Glutamatergic neuron (in vitro differentiated cells): ENCODE measurements around the gene KCNN3. TPM values are rescaled to one million over a fixed set of nuclear protein-coding genes. Genes with fewer than 3 reads are reported as not detected.
A peak's percentile ranks its signal among the peaks of the same experiment; 100 is the strongest.

ENCODE experiments used
- DNase-seq: peaks from one replicate; pipeline ENCODE4 v3.0.0; 2022
- H3K27ac Mint-ChIP-seq: one replicate; pipeline ENCODE4 v1.8.0; 2020; ENCODE audit warnings: mild to moderate bottlenecking, mixed read lengths, inconsistent platforms; ENCODE audit not compliant: unreplicated experiment
- H3K27me3 Mint-ChIP-seq: one replicate; pipeline ENCODE4 v1.8.0; 2020; ENCODE audit warnings: mild to moderate bottlenecking, moderate library complexity, mixed read lengths, inconsistent platforms; ENCODE audit not compliant: unreplicated experiment
- H3K36me3 Mint-ChIP-seq: one replicate; pipeline ENCODE4 v1.8.0; 2020; ENCODE audit warnings: mild to moderate bottlenecking, mixed read lengths, inconsistent platforms; ENCODE audit not compliant: unreplicated experiment
- H3K4me1 Mint-ChIP-seq: one replicate; pipeline ENCODE4 v1.8.0; 2020; ENCODE audit warnings: mild to moderate bottlenecking, low read depth, mixed read lengths, inconsistent platforms; ENCODE audit not compliant: unreplicated experiment
- H3K4me3 Mint-ChIP-seq: one replicate; pipeline ENCODE4 v1.8.0; 2020; ENCODE audit warnings: mild to moderate bottlenecking, mixed read lengths, inconsistent platforms; ENCODE audit not compliant: unreplicated experiment
- H3K9me3 Mint-ChIP-seq: one replicate; pipeline ENCODE4 v1.8.0; 2020; ENCODE audit warnings: mild to moderate bottlenecking, moderate library complexity, mixed read lengths, inconsistent platforms; ENCODE audit not compliant: unreplicated experiment
- total RNA-seq: library from RNA; stranded (reverse); fragmentation: NEBNext Ultra II Directional; extraction: Animal tissue kit (Norgen Biotek cat#: 25700); gene quantifications from one replicate; pipeline ENCODE4 v1.2.1, GENCODE V29; 2021; ENCODE audit not compliant: unreplicated experiment
- TF ChIP-seq, protein P1 (sequence below): fragments of 200-600 bp; sonication (generic); IDR thresholded peaks from one replicate; pipeline ENCODE4 v1.5.0; 2021; ENCODE audit not compliant: partially characterized antibody, unreplicated experiment

KCNN3 gene
- total RNA-seq, 1 donor from 2014 or later, result 3.8 TPM

DNA sequence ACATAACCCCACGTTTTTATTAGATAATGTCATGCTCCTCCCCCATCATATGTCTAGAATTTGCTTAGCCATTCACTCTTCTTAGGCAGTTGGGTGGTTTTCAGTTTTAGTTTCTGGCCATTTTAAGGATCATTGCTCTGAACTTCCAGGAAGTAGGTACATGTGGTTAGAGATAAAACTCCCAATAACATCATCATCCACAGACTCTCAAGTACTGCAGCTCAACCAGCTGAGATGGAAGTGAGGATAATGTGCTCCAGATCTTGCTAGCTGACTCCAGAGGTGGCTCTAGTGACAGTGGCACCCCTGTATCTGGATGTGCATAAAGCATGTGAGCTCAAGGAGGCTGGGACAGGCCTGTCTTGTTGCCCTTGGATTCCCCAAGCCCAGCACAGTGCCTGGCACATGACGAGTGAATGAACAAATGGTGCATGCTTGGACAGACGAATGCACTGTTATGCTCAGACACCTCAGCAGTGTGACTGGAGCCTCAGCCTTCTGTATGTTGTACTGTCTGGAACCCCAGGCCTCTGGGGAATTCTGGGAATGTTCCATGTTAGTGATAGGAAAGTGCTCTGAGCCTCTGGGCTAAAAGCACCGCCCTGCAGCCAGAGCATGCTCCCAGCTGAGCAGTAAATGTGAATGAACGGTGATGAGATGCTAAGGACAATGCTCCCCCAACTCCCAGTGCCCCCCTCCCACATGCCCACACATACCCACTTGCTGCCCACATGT lies 16.4 kb upstream of the KCNN3 start:
- no peak overlapping the region for H3K4me3 Mint-ChIP-seq
- TF ChIP-seq, protein P1, sequence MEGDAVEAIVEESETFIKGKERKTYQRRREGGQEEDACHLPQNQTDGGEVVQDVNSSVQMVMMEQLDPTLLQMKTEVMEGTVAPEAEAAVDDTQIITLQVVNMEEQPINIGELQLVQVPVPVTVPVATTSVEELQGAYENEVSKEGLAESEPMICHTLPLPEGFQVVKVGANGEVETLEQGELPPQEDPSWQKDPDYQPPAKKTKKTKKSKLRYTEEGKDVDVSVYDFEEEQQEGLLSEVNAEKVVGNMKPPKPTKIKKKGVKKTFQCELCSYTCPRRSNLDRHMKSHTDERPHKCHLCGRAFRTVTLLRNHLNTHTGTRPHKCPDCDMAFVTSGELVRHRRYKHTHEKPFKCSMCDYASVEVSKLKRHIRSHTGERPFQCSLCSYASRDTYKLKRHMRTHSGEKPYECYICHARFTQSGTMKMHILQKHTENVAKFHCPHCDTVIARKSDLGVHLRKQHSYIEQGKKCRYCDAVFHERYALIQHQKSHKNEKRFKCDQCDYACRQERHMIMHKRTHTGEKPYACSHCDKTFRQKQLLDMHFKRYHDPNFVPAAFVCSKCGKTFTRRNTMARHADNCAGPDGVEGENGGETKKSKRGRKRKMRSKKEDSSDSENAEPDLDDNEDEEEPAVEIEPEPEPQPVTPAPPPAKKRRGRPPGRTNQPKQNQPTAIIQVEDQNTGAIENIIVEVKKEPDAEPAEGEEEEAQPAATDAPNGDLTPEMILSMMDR, result no peak
- H3K27ac Mint-ChIP-seq, result no peak overlapping the region
- DNase-seq, result peak; percentile 37
- peaks cover 2% of the 10 kb centered on the region for H3K9me3 Mint-ChIP-seq
- H3K36me3 Mint-ChIP-seq, result no peaks in the 10 kb centered on the region
- H3K4me1 Mint-ChIP-seq, result no peaks in the 10 kb centered on the region
- peaks cover 6% of the 10 kb centered on the region for H3K27me3 Mint-ChIP-seq

DNA sequence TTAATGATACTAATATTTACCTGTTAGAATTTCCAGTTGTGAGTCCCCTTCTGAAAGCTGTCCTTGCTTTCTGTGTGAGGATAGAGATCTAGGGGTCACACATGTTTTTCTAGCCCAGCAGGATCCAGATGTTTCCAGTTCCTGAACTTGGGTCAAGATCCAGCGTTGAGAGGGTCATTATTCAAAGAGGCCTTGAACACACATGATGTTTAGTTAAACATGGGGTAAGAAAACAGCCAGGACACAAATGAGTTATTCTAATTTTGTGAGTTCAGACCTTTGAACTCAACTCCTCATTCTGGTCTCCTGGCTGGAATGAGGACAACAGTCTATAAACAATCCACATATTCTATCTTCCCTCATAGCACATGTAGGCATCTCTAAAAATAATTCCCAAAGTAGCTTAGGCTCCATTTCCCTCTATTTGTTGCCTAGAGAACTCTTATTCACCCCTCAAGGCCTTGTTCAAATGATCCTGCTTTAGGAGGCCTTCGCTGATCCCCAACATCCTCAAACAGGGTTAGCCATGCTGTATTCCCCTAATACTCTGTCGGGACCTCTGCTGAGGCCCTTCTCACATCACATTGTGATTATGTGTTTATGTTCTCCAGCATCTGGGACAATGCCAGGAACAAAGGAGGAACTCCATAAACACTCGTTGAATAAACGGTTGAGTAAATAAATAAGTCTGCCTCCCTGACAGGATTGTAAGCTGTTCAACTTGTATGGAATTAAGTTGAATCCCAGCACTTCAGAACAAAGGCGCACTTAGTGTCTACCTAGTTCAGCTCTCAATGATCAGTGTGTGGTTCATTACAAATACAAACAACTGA lies 15.0 kb upstream of the KCNN3 start:
- Mint-ChIP-seq H3K27ac (no peak overlapping the region), H3K36me3 (no peaks in the 10 kb centered on the region), H3K4me3 (no peak overlapping the region), H3K4me1 (no peaks in the 10 kb centered on the region), H3K9me3 (peaks cover 2% of the 10 kb centered on the region), H3K27me3 (peaks cover 6% of the 10 kb centered on the region)
- DNase-seq, result no peak
- TF ChIP-seq, protein P1, result no peak

DNA sequence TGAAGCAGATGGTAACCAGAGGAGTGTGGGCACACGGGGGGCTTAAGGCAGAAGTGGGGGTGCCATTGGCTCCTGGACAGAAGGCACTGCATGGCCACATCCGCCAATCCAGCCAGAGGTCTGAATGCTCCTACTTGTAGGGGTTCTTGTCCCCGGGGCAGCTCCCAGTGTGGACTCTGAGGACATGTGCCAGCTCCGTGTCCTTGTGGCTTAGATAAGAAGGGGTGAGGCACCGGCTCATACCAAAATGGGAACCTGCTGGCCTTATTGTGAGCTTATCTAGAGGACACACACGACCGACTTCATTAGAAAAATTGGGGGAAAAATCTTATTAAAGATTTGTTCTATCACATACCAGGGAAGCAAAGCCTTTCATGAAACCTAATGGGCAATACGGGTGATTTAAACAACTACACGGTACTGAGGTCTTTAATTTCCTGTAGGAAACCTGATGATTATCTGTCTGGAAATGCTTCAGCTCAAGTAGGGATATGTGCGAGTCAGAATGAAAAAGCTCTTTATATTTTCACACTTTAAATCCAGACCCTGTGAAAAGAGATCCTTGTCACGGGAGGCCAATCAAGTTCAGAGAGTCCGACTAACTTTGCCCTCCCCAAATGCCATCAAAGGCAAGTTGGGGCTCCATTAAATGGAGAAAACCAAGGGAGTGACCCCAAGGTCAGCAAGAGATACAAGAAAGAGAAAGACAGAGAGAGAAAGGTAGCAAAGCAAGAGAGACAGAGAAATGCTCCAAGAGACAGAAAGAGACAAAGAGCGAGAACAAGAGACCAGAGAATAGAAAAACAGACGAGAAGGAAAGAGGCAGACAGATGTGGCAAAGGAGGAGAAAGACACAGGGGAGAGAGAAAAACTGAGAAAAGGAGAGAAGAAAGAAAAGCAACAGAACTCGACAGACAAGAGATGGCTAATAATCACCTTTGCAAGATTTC lies 14.1 kb upstream of the KCNN3 start:
- H3K27ac Mint-ChIP-seq, result no peak overlapping the region
- no peaks in the 10 kb centered on the region for H3K4me1 Mint-ChIP-seq
- TF ChIP-seq, protein P1, result no peak
- peaks cover under 1% of the 10 kb centered on the region for H3K9me3 Mint-ChIP-seq
- peaks cover 7% of the 10 kb centered on the region for H3K27me3 Mint-ChIP-seq
- H3K36me3 Mint-ChIP-seq, result no peaks in the 10 kb centered on the region
- DNase-seq, result no peak
- no peak overlapping the region for H3K4me3 Mint-ChIP-seq

DNA sequence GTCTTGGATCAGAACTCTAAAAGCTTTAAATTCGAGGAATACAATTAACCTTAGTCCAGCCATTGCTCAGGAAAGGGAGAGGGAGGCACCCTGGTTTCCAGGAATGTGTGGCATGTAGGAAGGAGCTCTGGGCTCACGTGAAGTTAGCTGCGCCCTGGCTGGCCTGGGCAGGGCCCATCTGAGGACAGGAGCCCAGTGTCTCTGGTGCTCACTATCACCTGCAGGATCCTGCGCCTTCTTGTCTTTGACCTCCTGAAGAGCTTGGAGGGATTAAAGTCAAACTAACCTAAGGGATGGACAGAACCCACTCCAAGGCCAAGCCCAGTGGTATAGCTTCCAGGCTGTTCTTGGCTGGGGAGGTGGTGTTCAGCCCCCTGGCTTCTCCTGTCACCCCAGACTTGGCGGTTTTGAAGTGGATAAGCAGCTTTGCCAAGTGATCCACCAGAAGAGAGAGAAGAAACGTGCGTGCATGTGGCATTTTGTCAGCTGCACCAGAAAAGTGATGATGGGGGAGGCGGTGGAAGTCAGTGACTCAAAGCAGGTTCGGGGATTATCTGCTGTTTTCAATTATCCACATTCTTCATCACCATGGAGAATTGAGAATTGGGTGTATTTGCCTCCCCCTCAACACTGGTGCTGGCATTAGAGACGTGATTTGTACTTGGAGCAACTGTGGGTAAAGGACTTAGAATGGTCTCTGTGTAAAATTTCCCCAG lies 11.9 kb upstream of the KCNN3 start:
- TF ChIP-seq, protein P1, result no peak
- Mint-ChIP-seq H3K36me3 (no peaks in the 10 kb centered on the region), H3K4me1 (no peaks in the 10 kb centered on the region), H3K27ac (no peak overlapping the region), H3K4me3 (no peak overlapping the region), H3K27me3 (peaks cover 2% of the 10 kb centered on the region), H3K9me3 (no peaks in the 10 kb centered on the region)
- DNase-seq, result no peak
